Measurements from ENCODE around the gene SLC1A5.
"Not testable (repeated sequence)": the region's sequence is repeated elsewhere in the genome, so short reads cannot be mapped to it uniquely, and the experiment has no call there.

The SLC1A5 gene

GRCh38 chr19:46788262-46788967, at the start of gene SLC1A5:
Gene SLC1A5, minus strand, starts transcription at chr19:46788594. Its CDS starts 629 bp downstream, at chr19:46787965.
- DNase-seq (ENCODE audit: low read depth) = peak; percentile 94

GRCh38 chr19:46838160-46838559, 49.8 kb upstream of the SLC1A5 start:
- no peak for DNase-seq (ENCODE audit: low read depth)

- DNase-seq (ENCODE audit: low read depth) = no peak
Observed at GRCh38 chr19:46834984-46835383, 46.6 kb upstream of the SLC1A5 start.

GRCh38 chr19:46834121-46834520, 45.7 kb upstream of the SLC1A5 start:
- DNase-seq (ENCODE audit: low read depth) = no peak

- no peak for DNase-seq (ENCODE audit: low read depth)
Observed at GRCh38 chr19:46830864-46831263, 42.5 kb upstream of the SLC1A5 start.

GRCh38 chr19:46828484-46828883, 40.1 kb upstream of the SLC1A5 start:
- DNase-seq (ENCODE audit: low read depth) = peak; percentile 50

- DNase-seq (ENCODE audit: low read depth) = no peak
Observed at GRCh38 chr19:46825731-46826055, 37.3 kb upstream of the SLC1A5 start.

GRCh38 chr19:46824890-46825730, 36.7 kb upstream of the SLC1A5 start:
- no peak for DNase-seq (ENCODE audit: low read depth)

- peak; percentile 16 for DNase-seq (ENCODE audit: low read depth)
Observed at GRCh38 chr19:46823049-46823448, 34.7 kb upstream of the SLC1A5 start.

GRCh38 chr19:46822410-46822787, 34.0 kb upstream of the SLC1A5 start:
- peak; percentile 11 for DNase-seq (ENCODE audit: low read depth)

- DNase-seq (ENCODE audit: low read depth) = no peak
Observed at GRCh38 chr19:46821512-46822409, 33.4 kb upstream of the SLC1A5 start.

- peak; percentile 43 for DNase-seq (ENCODE audit: low read depth)
Observed at GRCh38 chr19:46818812-46819211, 30.4 kb upstream of the SLC1A5 start.

GRCh38 chr19:46815833-46816627, 27.6 kb upstream of the SLC1A5 start:
- DNase-seq (ENCODE audit: low read depth) = no peak

GRCh38 chr19:46813839-46814358, 25.5 kb upstream of the SLC1A5 start:
- DNase-seq (ENCODE audit: low read depth) = peak; percentile 53

- no peak for DNase-seq (ENCODE audit: low read depth)
Observed at GRCh38 chr19:46812977-46813838, 24.8 kb upstream of the SLC1A5 start.

GRCh38 chr19:46809534-46810272, 21.3 kb upstream of the SLC1A5 start:
- no peak for DNase-seq (ENCODE audit: low read depth)

GRCh38 chr19:46806656-46807055, 18.3 kb upstream of the SLC1A5 start:
- no peak for DNase-seq (ENCODE audit: low read depth)

- DNase-seq (ENCODE audit: low read depth) = not testable (repeated sequence)
Observed at GRCh38 chr19:46804432-46804831, 16.0 kb upstream of the SLC1A5 start.

GRCh38 chr19:46803555-46803954, 15.2 kb upstream of the SLC1A5 start:
- DNase-seq (ENCODE audit: low read depth) = no peak

- no peak for DNase-seq (ENCODE audit: low read depth)
Observed at GRCh38 chr19:46802152-46802551, 13.8 kb upstream of the SLC1A5 start.

Measured in amniotic epithelial cell (primary cell).